Fibroblast of lung (primary cell): ENCODE measurements around the gene KIF26B. TPM values are rescaled to one million over a fixed set of nuclear protein-coding genes. Genes with fewer than 3 reads are reported as not detected.

Source experiments
- DNase-seq, 2 donors: peaks; one replicate each; pipeline versions ENCODE4 v3.0.0 to v3.0.0-alpha.2; 2010; ENCODE audit warnings: low read depth in 2 of 2
- H2AFZ ChIP-seq: 2 replicates; pipeline ENCODE4 v1.5.1; 2012; ENCODE audit warnings: low read length, control low read depth, inconsistent platforms
- H3K27ac ChIP-seq: 2 replicates; pipeline ENCODE4 v1.5.1; 2011; ENCODE audit warnings: low read length, control low read depth; ENCODE audit not compliant: insufficient read depth
- H3K27me3 ChIP-seq: 2 replicates; pipeline ENCODE4 v1.5.1; 2011; ENCODE audit warnings: mild to moderate bottlenecking, low read length; ENCODE audit not compliant: control insufficient read depth, insufficient read depth
- H3K36me3 ChIP-seq: 2 replicates; pipeline ENCODE4 v1.5.1; 2011; ENCODE audit warnings: low read length; ENCODE audit not compliant: control insufficient read depth, insufficient read depth
- H3K4me1 ChIP-seq: 2 replicates; pipeline ENCODE4 v1.5.1; 2011; ENCODE audit warnings: low read length; ENCODE audit not compliant: control insufficient read depth, insufficient read depth; ENCODE audit errors: extremely low read depth
- H3K4me2 ChIP-seq: 2 replicates; pipeline ENCODE4 v1.5.1; 2011; ENCODE audit warnings: low read length, control low read depth; ENCODE audit not compliant: insufficient read depth; ENCODE audit errors: extremely low read depth
- H3K4me3 ChIP-seq, 4 experiments: fragments of 200-600 bp in 1 of 4; sonication (generic) in 1 of 4; replicated peaks in 1 of 4; 2 replicates each; pipeline ENCODE4 v1.5.1; 2011 to 2016; ENCODE audit warnings: low read length in 4 of 4, low read depth in 3 of 4, mild to moderate bottlenecking in 3 of 4, control low read depth in 2 of 4, inconsistent platforms in 1 of 4, mixed read lengths in 1 of 4; ENCODE audit not compliant: insufficient read depth in 1 of 4; ENCODE audit errors: control extremely low read depth in 1 of 4
- H3K79me2 ChIP-seq: 2 replicates; pipeline ENCODE4 v1.5.1; 2012; ENCODE audit warnings: mild to moderate bottlenecking, low read length, inconsistent platforms; ENCODE audit not compliant: control insufficient read depth, insufficient read depth
- H3K9ac ChIP-seq: 2 replicates; pipeline ENCODE4 v1.5.1; 2011; ENCODE audit warnings: mild to moderate bottlenecking, low read length, control low read depth; ENCODE audit not compliant: insufficient read depth
- H3K9me3 ChIP-seq: 2 replicates; pipeline ENCODE4 v1.5.1; 2012; ENCODE audit warnings: low read depth, low read length; ENCODE audit not compliant: control insufficient read depth, insufficient read depth
- H4K20me1 ChIP-seq: 2 replicates; pipeline ENCODE4 v1.5.1; 2011; ENCODE audit warnings: low read length; ENCODE audit not compliant: control insufficient read depth, insufficient read depth; ENCODE audit errors: extremely low read depth
- CTCF ChIP-seq, 2 donors: IDR thresholded peaks in 1 of 2; conservative IDR thresholded peaks in 1 of 2; 1 replicate in 1 of 2; 2 replicates in 1 of 2; pipeline ENCODE4 v1.5.1; 2011 to 2012; ENCODE audit warnings: low read length in 2 of 2, control low read depth in 1 of 2, inconsistent platforms in 1 of 2, low read depth in 1 of 2, mild to moderate bottlenecking in 1 of 2
- EZH2 ChIP-seq: IDR thresholded peaks from 2 replicates; pipeline ENCODE4 v1.5.1; 2012; ENCODE audit warnings: low read length, control low read depth, mild to moderate bottlenecking; ENCODE audit errors: missing control alignments
- polyA plus RNA-seq, 2 donors: library from polyadenylated mRNA; depleted of rRNA in 1 of 2; stranded (reverse) in 1 of 2; unstranded in 1 of 2; fragments of >200 nt; gene quantifications; 2 replicates each; pipeline ENCODE4 v1.2.1, GENCODE V29; 2011 to 2012; ENCODE audit warnings: missing spikeins in 1 of 2
- total RNA-seq: library from RNA; depleted of rRNA; stranded (reverse); fragments of >200 nt; gene quantifications from 2 replicates; pipeline ENCODE4 v1.2.1, GENCODE V29; 2014

KIF26B gene
- total and polyA plus RNA-seq, 2 donors (not counting 1 experiment from before 2014, with no cell fraction given): 5.3 to 6.1 TPM

GRCh38 chr1:245234217-245235081, 79.7 kb downstream of the KIF26B start:
- no peak overlapping the region for H3K9ac ChIP-seq
- H3K4me2 ChIP-seq: no peak overlapping the region
- H3K4me3 ChIP-seq: no peak overlapping the region
- H3K4me1 ChIP-seq: no peaks in the 10 kb centered on the region
- no peaks in the 10 kb centered on the region for H3K79me2 ChIP-seq
- TF ChIP-seq CTCF (conservative IDR thresholded peaks at IDR 0.05 in 1 of 2, IDR thresholded peaks at IDR 0.05 in 1 of 2; ENCODE audit: low read depth in 1 of 2, low read length in 2 of 2): no peak
- TF ChIP-seq EZH2: no peak
- no peaks in the 10 kb centered on the region for H3K9me3 ChIP-seq
- no peaks in the 10 kb centered on the region for H3K36me3 ChIP-seq
- no peaks in the 10 kb centered on the region for H4K20me1 ChIP-seq
- DNase-seq: peak in 1 of 2 donors; percentile 32
- H3K27ac ChIP-seq: no peak overlapping the region
- H3K27me3 ChIP-seq: no peaks in the 10 kb centered on the region
- H2AFZ ChIP-seq: no peak overlapping the region

GRCh38 chr1:245235156-245235555, 80.4 kb downstream of the KIF26B start:
- H3K27me3 ChIP-seq: no peaks in the 10 kb centered on the region
- H3K4me2 ChIP-seq: no peak overlapping the region
- no peaks in the 10 kb centered on the region for H4K20me1 ChIP-seq
- no peaks in the 10 kb centered on the region for H3K79me2 ChIP-seq
- TF ChIP-seq CTCF (conservative IDR thresholded peaks at IDR 0.05 in 1 of 2, IDR thresholded peaks at IDR 0.05 in 1 of 2; ENCODE audit: low read depth in 1 of 2, low read length in 2 of 2): no peak
- TF ChIP-seq EZH2: no peak
- H3K4me1 ChIP-seq: no peaks in the 10 kb centered on the region
- no peaks in the 10 kb centered on the region for H3K36me3 ChIP-seq
- no peaks in the 10 kb centered on the region for H3K9me3 ChIP-seq
- H3K4me3 ChIP-seq: no peak overlapping the region
- H2AFZ ChIP-seq: no peak overlapping the region
- H3K27ac ChIP-seq: no peak overlapping the region
- no peak overlapping the region for H3K9ac ChIP-seq
- peak in 1 of 2 donors; percentile 66 for DNase-seq

GRCh38 chr1:245240648-245241165, 85.9 kb downstream of the KIF26B start:
- Histone ChIP-seq H3K79me2 (no peaks in the 10 kb centered on the region), H3K27ac (no peak overlapping the region), H3K27me3 (no peaks in the 10 kb centered on the region), H3K9ac (no peak overlapping the region), H3K4me2 (no peak overlapping the region), H4K20me1 (no peaks in the 10 kb centered on the region), H3K9me3 (no peaks in the 10 kb centered on the region), H3K4me1 (no peaks in the 10 kb centered on the region), H3K4me3 (no peak overlapping the region), H2AFZ (no peak overlapping the region), H3K36me3 (no peaks in the 10 kb centered on the region)
- no peak for DNase-seq
- no peak for TF ChIP-seq EZH2
- TF ChIP-seq CTCF (conservative IDR thresholded peaks at IDR 0.05 in 1 of 2, IDR thresholded peaks at IDR 0.05 in 1 of 2; ENCODE audit: low read depth in 1 of 2, low read length in 2 of 2): no peak
